Stimulated activated CD4-positive, alpha-beta T cell treated with anti-CD3 and anti-CD28 coated beads, TNF-alpha, amount 100 ng/mL, for 48 hours (primary cell): ENCODE data around the gene ADAT2.
A peak's percentile ranks its signal among the peaks of the same experiment; 100 is the strongest.
"Not testable (repeated sequence)": the region's sequence is repeated elsewhere in the genome, so short reads cannot be mapped to it uniquely, and the experiment has no call there.

Experiments
- DNase-seq, 3 donors: peaks; one replicate each; pipeline ENCODE4 v3.0.0-alpha.2; 2020; ENCODE audit warnings: low read depth in 3 of 3

ADAT2 gene

DNA sequence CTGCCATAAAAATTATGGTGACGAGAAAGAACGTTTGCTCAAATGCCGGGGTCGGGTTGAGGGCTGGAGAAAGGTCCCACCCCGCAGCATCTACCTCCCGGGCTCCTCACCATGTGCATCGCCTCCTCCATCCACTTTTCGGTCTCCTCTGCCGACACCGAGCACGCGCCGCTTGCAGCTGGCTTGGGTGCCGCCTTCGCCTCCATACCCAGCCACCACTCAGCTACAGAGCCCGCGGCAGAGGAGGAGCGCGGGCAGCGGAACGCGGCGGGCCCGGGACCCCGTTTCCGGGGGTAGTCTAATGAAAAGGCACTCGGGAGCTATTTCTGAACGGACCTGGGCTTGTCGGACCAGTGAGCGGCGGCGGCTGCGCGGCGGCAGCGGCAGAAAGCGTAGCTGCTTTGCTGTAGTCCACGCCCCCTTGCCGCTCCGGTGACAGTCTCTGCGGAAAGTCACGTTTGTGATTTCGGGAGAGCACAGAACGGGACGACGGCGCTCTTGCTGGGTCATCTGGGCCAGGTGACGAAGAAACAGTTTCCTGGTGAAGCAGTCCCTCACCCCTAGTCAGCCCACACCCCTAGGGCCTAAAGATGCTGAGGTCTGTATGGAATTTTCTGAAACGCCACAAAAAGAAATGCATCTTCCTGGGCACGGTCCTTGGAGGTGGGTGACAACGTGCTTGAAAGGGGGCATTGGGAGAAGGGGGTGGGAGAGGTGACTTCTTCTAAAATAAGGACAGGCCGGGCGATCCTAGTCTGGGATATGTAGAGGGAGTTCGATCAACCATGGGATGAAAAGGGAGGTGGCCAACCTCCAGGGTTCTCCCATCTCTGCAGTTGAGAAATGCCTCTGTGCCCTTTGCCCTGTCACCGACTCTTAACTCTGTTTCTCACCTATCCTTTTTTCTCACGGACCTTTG, at the start of gene ADAT2, which contains the start of gene PEX3:
TSS of gene ADAT2 (minus strand) at position 243 of the 919 bp plus-strand sequence. CDS start at position 206, 37 bp downstream.
TSS of gene PEX3 (plus strand) at position 353 of the 919 bp plus-strand sequence. CDS start at position 591, 238 bp downstream.
- DNase-seq: peak; percentile 84 to 93 (median 91)

DNA sequence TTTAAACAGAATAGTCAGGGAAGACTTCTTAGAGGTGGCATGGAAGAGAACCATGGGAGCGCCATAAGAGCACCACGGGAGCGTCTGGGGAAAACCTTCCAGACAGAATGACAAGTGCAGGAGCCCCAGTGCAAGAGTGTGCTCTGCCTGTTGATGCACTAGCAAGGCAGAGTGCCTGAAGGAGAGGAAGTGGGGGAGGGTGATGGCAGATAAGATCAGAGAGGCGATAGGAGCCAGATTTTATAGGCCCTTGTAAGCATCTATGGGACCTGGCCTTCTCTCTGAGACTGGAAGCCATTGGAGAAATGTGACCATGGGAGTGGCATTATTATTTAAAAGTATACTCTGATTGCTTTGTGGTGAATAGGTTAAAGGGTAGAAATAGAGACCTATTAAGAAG, 47.9 kb upstream of the ADAT2 start:
- DNase-seq: no peak

DNA sequence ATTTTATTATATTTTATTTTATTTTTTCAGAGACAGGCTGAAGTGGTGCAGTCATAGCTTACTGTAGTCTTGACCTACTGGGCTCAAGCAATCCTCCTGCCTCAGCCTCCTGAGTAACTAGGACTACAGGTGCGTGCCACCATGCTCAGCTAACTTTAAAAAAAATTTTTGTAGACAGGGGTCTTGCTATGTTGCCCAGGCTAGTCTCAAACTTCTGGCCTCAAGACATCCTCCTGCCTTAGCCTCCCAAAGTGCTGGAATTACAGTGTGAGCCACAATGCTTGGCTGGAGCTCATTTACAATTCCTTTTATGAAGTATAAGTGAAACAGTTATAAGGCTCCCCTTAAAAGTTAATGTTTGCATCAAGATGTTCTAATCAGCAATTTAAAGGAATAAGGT, 46.5 kb upstream of the ADAT2 start:
- DNase-seq: no peak

DNA sequence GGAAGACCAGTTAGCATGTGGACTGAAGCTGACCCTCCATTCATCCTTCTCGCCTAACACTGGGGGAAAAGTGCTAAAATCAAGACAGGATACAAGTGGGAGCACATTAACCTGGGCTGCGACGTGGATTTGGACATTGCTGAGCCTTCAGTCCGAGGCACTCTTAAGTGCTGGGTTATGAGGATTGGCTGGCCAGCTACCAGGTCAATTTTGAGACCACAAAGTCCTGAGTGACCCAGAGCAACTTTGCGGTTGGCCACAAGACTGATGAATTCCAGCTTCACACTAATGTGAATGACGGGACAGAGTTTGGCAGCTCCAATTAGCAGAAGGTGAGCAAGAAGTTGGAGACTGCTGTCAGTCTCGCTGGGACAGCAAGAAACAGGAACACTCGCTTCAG, 40.3 kb upstream of the ADAT2 start:
- no peak for DNase-seq

DNA sequence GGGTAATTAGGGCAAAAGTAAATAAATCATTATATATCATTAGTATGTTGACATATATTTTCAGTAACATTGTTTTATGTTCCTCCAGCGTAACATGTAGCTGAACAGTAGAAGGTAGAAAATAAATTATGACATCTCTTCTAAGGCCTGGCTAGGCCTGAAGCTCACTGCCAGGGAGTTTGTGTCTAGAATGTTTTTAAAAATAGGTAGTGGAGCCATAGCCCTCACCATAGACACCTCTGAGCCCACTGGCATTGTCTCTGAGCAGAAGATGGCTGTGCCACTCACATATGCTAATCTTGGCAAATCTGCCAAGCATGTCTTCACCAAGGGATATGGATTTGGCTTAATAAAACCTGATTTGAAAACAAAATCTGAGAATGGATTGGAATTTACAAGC, 39.7 kb upstream of the ADAT2 start:
- DNase-seq: no peak

DNA sequence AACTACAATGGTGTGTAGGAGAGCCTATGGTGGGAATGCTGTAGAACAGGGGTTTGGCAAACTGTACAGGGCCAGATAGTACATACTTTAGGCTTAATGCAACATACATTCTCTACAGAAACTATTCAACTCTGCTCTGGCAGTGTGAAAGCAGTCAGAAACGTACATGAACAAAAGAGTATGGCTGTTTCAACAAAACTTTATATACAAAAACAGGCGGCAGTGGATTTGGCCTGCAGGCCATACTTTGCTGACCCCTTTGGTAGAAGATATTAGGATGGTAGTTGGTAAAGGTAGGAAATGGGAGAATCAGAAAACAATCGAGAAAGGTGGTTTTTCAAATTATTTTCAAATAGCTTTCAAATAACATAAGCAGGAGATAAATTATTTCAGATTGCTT, 36.3 kb upstream of the ADAT2 start:
- no peak for DNase-seq

DNA sequence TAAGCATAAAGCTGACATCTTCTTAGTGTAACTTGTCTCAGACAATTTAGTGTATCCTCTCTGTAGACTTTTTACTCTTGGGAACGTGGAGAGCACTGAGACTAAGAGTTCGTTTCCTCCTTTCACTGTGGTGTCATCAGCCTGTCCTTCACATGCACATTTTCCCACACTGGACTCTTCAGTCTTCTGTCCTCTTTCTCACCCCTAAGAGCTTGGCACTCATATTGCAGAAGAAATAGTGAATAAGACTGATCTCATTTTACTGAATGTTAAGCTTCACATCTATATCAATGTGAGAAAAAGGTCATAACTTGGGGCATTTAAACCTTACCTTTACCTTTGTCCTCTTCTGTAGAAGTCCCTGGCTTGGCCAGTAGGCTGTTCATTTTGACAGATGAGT, 35.5 kb upstream of the ADAT2 start:
- DNase-seq: no peak

DNA sequence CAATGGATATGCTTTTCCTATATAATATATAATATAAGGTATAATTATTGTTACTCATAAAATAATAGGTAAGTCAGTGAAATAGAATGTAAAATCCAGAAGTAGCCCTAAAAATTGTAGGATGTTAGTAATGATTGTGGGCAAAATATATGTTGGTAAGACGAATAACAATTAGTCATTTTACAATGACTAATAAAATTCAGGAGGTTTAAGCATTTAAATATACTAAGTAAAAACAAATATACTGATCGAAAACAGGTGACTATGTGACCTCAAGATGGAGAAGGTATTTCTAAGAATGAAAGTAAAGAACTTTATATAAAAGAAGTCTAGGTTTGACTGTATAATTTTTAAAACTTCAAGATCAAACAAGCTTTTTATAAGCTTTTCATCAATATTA, 32.1 kb upstream of the ADAT2 start:
- DNase-seq: no peak

DNA sequence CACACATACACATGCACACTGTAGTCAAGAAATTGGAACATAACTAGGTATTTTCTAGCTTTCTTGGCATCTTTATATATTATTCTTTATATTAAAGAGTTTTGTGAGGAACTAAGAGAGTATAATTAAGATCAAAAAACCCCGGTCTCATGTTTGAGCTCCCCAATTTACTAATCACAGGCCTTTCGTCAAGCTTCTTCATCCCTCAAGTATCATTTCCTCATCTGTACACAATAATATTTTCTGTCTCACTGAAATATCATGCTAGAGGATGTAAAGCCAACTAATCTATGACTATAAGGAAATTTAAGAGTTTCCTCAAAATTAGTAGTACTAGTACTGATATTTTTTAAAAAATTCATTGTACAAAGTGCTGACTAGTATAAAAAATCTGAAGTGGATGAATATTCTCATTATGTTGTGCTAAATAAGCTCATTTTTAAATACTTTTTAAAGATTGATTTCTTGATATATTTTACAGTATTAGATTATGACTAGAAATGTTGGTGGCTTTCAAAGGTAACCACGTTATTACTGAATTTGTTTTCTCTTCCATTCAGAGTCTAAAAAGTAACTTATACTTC, 28.1 kb upstream of the ADAT2 start:
- DNase-seq: no peak

DNA sequence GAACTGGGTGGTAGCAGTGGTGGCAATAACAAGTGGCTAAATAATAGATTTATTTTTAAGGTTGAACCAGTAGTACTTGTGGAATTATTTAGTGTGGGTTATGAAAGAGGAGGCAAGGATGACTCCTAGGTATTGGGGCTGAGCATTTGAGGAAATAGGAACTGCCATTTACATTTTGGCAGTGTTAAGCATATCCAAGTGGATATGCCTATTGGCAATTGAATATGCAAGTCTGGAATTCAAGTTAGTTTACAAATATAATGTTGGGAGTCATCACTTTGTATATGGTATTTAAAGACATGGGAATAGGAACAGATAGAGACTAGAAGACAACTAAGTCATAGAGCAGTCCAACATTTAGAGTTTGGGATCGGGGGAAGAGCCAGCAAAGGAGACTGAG, 26.1 kb upstream of the ADAT2 start:
- DNase-seq: no peak

DNA sequence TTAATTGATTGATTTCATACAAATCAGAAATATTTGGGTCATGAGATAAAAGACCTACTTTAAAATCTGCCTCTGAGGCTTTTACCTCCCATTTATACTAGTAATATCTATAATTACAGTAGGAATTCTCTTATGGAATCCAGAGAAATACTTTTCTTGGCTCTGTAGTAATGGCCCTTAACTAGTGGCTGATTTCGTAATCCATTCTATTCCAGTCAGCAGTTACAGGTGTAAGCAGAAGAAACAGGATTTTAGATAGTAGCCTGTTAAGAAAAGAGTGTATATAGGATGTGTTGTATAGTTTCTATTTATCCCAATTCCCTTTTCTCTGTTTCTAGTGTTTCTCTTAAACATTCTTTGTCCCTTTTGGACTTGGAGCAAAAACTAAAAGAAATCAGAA, 21.3 kb upstream of the ADAT2 start:
- DNase-seq: no peak

DNA sequence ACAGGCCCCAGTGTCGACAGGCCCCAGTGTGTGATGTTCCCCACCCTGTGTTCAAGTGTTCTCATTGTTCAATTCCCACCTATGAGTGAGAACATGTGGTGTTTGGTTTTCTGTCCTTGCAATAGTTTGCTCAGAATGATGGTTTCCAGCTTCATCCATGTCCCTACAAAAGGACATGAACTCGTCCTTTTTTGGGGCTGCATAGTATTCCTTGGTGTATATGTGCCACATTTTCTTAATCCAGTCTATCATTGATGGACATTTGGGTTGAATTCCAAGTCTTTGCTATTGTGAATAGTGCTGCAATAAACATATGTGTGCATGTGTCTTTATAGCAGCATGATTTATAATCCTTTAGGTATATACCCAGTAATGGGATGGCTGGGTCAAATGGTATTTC, 18.3 kb upstream of the ADAT2 start:
- not testable (repeated sequence) for DNase-seq

DNA sequence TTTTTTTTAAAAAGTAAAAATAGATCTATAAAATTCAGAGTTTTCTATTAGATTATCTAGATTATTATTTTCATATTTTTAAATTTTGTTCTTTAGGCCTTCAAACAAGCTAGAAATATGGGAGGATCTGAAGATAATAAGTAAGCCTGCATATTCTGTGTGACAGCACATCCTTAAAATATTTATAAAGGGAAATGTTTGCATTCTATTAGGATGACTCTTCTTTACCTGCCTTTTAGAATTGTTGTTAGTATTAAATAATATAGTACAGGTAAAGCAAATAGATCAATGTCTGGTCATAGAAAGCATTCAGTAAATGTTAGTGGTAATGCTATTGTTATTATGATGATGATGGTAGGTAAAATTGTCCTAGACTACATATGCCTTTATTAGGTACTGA, 17.5 kb upstream of the ADAT2 start:
- no peak for DNase-seq

DNA sequence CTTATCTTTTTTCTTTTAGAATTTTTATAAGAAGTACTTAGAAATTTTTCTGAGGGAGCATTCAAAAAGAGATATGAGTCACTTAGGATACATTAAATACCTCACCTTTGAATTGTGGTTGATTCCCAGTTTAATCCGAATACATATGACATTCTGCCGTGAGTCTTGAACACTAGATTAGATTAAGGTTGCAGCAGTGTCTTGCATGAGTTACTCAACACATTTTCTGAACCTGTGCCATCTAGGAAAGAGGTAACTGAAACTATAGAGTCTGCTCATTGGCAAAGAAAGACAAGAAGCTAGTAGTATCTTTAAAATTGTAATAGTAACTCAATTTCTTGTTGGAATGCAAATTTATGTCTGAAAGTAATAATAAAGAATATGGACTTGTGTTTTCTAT, 15.1 kb upstream of the ADAT2 start:
- DNase-seq: no peak

DNA sequence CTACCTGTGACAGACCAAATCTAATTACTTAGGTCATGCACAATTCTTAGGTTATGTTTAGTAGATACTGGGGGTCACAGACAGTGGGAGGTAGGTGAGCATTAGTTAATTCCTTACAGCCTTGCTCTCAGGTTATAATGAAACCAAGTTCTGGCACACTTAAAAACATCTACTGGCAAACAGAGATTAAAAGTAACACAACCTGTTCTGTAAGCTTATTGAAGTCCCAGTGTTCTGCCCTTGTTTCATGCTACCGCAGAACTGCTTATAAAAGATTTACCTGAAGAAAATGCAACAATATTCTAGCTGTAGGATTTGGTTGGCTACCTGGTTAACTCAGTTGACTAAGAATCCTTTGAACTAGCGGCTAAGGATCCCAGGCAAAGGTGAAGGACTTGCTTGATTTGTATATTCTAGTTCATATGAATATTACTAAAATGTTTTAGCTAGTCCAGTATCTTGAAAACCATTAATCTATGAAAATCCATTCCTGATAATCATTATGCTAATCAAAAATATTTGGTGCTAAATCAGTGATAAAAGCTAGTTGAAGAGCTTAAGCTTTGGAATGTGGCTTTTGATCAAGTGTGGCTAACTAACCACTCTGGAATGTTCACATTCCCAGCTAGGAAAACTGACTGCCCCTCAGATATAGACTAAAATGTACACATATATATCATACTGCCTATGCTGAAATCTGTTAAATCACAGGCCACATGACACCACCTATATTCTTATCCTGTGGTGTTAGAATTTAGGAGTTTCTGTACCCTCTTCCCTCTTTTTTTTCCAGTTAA, 7.3 kb upstream of the ADAT2 start:
- no peak for DNase-seq

DNA sequence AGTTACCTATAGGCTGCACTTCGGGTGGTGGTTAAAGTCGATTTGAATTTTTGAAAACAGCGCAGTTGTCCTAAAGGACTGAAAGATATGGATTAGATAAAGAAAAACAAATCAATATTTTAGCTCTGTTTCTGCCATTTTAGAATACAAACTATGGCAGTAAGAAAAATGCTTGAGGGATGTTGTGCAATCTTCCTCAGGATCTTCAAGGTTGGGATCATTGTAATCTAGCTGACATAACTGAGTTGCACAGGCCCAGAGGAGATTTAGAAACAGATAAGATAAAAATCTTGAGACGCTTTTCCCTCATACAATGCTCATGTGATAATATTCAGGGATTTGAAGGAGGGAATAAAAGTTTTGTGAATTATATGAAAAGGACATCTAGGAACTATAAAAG, 1.0 kb upstream of the ADAT2 start:
- DNase-seq: no peak

DNA sequence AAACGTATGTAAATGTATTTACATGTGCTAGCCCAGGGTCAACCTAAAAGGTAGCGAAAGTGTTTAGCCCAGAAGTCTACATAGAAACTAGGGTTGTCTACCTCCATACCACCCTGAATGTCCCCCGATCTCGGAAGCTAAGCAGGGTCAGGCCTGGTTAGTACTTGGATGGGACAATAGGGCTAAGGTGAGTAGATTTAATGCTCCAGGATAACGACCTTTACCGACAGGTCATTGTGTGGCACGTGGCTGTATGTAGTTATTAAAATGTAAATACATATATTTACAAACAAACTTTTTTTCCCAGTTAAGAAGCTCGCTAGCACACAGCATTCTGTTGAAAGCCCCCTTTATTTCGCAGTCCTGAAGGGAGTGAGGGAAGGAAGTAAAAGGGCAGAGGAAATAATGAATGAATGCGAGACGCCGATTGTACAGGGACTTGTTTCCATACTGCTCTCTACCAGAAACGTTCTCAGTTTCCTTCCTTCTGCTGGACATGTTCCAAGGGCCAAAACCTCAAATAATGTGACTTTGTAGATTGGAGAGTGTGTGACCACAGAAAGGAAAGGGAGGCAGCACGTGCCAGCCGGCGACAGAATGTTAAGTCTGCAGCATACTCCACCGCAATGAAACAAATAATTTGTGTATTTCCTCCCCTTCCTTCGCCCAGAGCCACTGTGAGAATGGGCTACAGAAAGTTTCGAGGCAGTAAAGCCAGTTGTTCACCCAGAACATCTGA, 612 bp downstream of the ADAT2 start:
- DNase-seq: peak in 2 of 3 donors; percentile 3 to 5

DNA sequence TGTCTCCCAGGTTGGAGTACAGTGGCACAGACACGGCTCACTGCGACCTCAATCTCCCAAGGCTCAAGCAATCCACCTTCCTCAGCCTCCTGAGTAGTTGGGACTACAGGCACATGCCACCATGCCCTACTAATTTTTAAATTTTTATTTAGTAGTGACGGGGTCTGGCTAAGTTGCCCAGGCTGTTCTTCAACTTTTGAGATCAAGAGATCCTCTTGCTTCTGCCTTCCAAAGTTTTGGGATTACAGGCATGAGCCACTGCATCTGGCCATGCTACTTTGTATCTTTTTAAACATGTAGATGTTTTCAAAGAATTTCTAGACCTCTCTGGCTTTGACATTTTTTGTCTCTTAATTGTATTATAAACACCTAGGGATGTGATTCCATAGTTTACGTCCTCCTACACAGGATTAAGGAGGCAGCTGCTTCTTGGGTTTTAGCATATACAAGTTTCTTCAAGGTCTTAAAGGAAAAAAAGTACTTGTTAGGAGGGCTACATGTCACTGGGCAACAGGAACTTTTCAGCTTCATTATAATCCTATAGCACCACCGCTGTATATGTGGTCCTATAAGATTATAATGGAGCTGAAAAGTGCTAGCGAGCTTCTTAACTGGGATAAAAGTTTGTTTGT, 1.3 kb downstream of the ADAT2 start:
- DNase-seq: no peak

DNA sequence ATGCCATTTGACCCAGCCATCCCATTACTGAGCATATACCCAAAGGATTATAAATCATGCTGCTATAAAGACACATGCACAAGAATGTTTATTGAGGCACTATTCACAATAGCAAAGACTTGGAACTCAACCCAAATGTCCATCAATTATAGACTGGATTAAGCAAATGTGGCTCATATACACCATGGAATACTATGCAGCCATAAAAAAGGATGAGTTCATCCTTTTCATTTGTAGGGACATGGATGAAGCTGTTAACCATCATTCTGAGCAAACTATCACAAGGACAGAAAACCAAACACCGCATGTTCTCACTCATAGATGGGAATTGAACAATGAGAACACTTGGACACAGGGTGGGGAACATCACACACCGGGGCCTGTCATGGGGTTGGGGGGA, 2.6 kb downstream of the ADAT2 start:
- not testable (repeated sequence) for DNase-seq

DNA sequence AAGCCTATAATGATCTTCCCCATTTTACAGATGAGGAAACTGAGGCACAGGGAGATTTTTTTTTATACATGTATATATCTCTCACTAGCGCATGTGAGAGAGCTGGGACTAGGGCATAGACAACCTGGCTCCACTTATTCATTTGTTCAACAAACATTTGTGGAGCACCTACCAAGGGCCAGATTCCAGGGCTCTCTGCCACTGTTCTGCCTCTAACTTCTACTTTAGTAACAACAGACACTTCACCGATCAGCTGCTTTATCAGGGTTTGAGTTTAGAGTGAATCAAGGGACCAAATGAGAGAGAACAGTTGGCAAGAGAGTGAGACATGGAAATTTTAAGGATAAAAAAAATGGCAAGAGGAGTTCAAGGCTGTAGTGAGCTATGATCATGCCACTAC, 7.4 kb downstream of the ADAT2 start:
- no peak for DNase-seq
